SKM-1 (cell line): ENCODE data around the gene SLX9.
"Not testable (repeated sequence)": the region's sequence is repeated elsewhere in the genome, so short reads cannot be mapped to it uniquely, and the experiment has no call there.

ENCODE experiments used
- DNase-seq: peaks from one replicate; lab custom pipeline; 2025; ENCODE audit not compliant: unreplicated experiment; lab: John Stamatoyannopoulos, UW

SLX9 gene

DNA sequence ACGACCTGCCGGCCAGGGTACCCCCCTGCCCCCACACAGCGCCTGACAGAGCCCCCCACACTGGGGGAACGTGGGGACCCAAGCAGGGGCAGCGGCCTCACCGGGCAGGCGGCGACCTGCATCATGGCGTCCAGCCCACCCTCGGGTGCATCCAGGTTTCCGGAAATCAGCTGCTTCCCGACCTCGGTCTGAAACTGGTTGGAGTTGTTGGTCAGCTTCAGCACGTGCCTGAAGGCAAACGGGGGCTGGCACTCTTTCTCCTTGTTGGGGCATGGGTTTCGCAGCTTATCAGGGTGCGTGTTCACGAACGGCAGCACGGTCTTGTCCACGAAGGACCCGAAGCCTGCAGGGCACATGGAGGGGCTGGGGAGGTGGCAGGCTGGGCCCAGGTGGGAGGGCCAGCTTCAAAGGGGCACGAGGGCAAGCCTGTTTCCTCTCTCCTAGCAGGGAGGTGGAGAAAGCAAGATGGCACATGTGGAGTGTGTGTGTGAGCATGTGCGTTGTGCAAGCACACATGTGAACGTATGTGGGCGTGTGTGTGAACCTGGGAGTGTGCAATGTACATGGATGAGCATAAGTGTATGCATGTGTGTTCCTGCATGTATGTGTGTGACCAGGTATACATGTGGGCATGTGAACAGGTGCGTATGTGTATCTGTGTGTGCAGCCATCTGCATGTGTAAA is 38.3 kb upstream of the SLX9 start:
- no peak for DNase-seq

DNA sequence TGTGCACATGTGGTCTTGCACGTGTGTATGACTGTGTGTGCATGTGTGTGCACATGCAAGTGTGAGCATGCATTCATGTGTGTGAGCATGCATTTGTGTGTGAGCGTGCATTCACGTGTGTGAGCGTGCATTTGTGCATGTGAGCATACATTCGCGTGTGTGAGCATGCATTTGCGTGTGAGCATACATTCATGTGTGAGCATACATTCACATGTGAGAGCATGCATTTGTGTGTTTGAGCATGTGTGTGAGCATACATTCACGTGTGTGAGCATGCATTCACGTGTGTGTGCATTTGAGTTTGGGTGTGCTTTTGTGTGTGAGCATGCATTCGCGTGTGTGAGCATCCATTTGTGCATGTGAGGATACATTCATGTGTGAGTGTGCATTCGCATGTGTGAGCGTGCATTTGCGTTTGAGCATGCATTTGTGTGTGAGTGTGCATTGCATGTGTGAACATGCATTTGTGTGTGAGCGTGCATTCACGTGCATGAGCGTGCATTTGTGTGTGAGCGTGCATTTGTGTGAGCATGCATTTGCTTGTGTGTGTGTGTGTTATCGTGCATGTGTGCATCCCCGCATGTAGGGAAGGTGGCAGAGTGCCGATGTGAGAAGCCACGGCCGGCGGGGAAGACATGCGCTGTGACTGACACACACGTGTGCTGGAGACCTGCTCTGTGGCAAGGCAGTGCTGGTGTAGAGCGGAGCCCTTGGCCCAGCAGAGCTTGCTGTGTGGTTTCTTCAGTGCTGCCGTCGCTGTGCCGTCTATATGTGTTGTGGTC is 37.4 kb upstream of the SLX9 start:
- DNase-seq = no peak

DNA sequence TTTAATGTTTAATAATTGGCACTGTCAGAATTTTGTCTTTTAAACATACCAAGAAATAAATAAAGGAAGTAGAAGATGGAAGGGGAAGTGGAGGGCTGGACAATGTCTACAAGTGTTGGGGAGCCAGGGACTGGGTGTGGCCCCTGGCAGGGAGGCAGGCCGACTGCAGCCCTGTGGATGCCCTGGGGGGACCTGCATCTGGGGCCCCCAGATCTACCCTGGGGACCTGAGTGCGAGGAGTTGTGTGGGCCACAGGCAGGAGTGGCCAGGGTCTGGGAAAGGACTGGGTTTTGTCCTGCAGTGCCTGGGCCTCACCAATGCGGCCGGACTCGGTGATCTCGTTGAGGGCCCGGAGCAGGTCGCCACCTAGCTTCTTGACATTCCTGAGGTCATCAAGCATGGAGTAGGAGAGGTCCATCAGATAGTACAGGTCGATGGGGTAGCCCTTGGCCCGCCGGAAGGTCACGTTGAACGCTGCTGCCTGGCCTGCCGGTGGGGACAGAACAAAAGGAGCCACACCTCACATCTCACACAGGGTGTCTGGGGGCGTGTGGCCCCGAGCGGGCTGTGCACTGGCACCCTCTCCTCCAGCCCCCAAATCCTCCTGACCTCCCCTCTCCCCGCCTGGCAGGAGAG is 36.7 kb upstream of the SLX9 start:
- DNase-seq = no peak

GRCh38 chr21:44903689-44904088 is 36.1 kb upstream of the SLX9 start:
- no peak for DNase-seq

GRCh38 chr21:44904141-44904923 is 35.5 kb upstream of the SLX9 start:
- DNase-seq = no peak

DNA sequence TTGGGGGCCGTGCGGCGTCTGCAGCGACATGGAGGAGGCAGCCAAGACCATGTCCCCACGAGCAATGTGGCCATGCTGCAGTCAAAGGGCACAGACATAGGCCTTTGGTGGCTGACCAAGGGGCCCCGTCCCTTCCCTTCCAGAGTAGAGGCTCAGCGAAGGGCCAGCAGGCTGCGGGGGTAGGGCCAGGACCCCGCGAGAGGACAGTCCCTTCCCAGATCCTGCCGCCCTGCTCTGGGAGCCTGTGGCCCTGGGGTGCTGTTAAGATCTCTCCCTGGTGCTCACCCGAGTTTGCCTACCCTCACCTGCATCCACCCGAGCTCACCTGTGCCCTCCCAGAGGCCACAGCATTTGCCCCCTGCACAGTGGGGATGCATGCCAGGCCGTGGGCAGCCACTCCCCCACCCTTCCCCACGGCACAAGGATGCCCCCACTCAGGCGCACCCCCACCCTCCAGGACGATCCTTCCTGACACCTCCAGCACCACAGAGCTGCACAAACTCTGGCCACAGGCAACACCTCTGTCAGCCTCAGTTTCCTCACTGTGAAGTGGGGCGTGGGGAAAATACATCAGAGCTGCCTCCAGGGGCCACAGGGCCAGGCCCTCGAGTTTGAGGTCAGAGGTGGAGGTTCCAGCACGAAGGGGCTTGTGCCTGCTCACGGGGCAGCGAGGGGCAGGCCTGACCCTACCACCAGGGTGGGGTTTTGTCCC is 34.7 kb upstream of the SLX9 start:
- no peak for DNase-seq

DNA sequence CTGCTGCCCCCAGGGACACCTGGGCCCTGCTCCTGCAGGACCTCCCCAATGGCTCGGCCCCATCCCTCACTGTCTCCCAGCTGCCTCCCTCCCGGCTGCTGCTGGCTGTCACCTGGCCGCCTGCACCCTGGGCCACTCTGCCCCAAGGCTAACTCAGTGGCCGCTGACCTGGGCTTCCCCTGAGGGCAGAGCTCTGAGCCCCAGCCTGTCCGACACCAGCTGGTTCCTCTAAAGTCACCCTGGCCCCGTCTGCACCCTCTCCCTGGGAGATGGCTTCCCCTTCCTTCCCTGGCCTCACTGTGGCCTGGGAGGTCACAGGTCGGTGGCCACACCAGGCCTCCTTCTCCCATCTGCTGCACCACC is 34.1 kb upstream of the SLX9 start:
- DNase-seq = no peak

GRCh38 chr21:44907225-44907965 is 32.4 kb upstream of the SLX9 start:
- no peak for DNase-seq

DNA sequence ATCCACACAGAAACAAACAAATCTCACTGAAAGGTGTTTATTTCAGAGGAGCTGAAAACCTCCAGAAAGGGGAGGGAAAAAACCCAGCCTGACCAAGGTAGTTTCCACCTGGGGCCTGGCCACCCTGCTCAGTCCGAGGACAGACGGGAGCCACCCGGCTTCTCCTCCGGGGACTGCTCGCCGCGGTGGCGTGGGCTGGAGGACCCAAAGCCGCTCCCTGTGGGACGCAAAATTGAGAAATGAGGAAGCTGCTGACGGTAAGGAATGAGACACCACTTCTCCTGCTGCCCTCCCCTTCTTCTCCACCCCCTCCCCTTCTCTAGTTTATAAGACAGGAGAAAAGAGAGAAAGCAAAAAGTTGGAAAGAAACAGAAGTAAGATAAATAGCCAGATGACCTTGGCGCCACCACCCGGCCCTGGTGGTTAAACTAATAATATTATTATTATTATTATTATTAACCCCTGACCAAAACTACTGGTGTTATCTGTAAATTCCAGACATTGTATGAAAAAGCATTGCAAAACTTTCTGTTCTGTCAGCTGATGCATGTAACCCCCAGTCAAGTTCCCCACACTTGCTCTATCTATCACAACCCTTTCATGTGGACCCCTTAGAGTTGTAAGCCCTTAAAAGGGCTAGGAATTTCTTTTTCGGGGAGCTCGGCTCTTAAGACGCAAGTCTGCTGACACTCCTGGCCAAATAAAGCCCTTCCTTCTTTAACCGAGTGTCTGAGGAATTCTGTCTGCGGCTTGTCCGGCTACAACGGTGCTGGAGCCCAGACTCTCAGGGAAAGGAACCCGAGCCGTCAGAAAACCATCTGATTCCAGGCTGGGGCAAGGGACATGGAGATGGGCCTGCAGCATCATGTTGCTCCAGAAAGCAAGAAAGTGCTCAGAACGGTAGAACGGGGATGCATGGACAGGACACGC is 31.6 kb upstream of the SLX9 start:
- peak; percentile 60 for DNase-seq

- no peak for DNase-seq
Observed at GRCh38 chr21:44908908-44909307, 30.9 kb upstream of the SLX9 start.

GRCh38 chr21:44909719-44910118 is 30.1 kb upstream of the SLX9 start:
- DNase-seq = no peak

DNA sequence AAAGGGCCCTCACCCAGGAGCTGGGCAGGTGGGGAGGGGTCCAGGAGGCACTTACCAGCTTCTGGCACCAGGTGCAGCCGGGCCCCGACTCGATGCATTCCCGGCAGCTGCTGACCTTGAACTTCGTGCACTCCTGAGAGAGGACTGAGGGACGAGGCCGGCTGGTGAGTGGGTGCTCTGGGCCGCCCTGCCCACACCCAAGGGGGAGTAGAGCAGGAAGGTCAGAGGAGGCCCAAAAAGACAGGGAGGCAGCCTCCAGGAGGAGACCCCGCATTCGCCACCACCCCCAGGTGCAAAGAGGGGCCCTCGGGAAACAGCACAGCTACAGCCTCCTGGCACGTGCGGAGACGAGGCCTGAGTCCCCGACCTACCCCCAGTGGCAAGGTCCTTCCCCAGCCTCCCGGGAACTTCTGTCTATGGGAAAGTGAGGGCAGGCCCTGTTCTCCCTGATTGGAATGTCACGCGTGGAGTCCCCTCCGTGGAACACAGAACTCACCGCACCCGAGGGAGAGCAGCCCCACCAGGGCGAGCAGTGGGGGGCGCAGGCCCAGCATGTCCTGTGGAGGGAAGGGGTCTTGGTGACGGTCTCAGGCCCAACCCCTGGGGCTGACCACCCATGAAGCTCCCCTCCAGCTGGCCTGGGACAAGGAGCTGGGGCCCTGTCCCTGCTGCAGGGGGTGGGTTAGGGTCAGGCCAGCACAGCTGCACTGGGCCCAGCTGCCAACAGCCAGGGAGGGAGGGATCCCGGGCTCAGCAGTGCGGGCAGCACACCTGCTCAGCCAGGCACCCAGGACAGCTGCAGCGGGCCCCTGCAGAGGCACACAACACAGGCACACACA is 29.4 kb upstream of the SLX9 start:
- no peak for DNase-seq

DNA sequence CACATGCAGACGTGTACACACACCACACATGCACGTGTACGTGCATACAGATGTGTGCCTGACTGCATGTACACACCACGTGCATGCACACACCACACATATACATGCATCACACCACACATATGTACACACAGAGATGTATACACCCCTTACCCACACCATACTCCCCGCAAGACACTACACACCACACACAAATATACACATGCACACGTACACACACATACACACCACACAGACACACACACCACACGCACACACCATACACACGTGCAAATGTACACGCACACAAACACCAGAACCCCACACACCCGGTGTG is 28.8 kb upstream of the SLX9 start:
- DNase-seq = no peak

GRCh38 chr21:44911384-44912157 is 28.3 kb upstream of the SLX9 start:
- DNase-seq = no peak

- no peak for DNase-seq
Observed at GRCh38 chr21:44912158-44912473, 27.7 kb upstream of the SLX9 start.

GRCh38 chr21:44912506-44913412 is 27.1 kb upstream of the SLX9 start:
- not testable (repeated sequence) for DNase-seq
